H1 (cell line): Measurements from ENCODE around the gene BBX. TPM values are rescaled to one million over a fixed set of nuclear protein-coding genes. Genes with fewer than 3 reads are reported as not detected.

Source experiments
- CTCF ChIA-PET: fragments of 300-600 bp; sonication (Branson Sonifier 250); formaldehyde crosslinking; loops from one replicate; lab custom pipeline; 2021; ENCODE audit not compliant: partially characterized antibody; lab: Charles Lee
- POLR2A ChIA-PET: fragments of 300-600 bp; sonication (Branson Sonifier 250); formaldehyde crosslinking; loops from one replicate; lab custom pipeline; 2021; ENCODE audit warnings: inconsistent platforms; ENCODE audit not compliant: partially characterized antibody; lab: Charles Lee
- DNase-seq, 2 experiments: peaks; one replicate each; pipeline versions ENCODE4 v3.0.0 to v3.0.0-alpha.2; 2010 to 2022; ENCODE audit warnings: low spot score in 2 of 2, low read depth in 1 of 2, mixed read lengths in 1 of 2
- FAIRE-seq: peaks from 2 replicates; lab custom pipeline; 2011; peaks lifted over from hg19 to GRCh38; lab: Jason Lieb, UNC
- H2AFZ ChIP-seq: 2 replicates; pipeline ENCODE4 v1.8.1; 2012; ENCODE audit warnings: low read length, inconsistent platforms
- H2AK5ac ChIP-seq: 2 replicates; pipeline ENCODE4 v1.6.1; 2013; ENCODE audit warnings: low read depth, low read length
- H2BK120ac ChIP-seq: replicated peaks from 2 replicates; pipeline ENCODE3; 2013; ENCODE audit warnings: low read depth, low read length, inconsistent platforms
- H2BK12ac ChIP-seq: 2 replicates; pipeline ENCODE4 v1.6.1; 2013; ENCODE audit warnings: low read depth, low read length
- H2BK15ac ChIP-seq: 2 replicates; pipeline ENCODE4 v1.6.1; 2013; ENCODE audit warnings: low read length
- H2BK20ac ChIP-seq: 2 replicates; pipeline ENCODE4 v1.6.1; 2013; ENCODE audit warnings: low read length
- H2BK5ac ChIP-seq: 2 replicates; pipeline ENCODE4 v1.6.1; 2013; ENCODE audit warnings: low read depth, low read length
- H3K14ac ChIP-seq: 2 replicates; pipeline ENCODE4 v1.6.1; 2013; ENCODE audit warnings: inconsistent platforms; ENCODE audit not compliant: insufficient read length
- H3K18ac ChIP-seq: 2 replicates; pipeline ENCODE4 v1.6.1; 2013; ENCODE audit warnings: low read length; ENCODE audit errors: extremely low read depth
- H3K23ac ChIP-seq: 2 replicates; pipeline ENCODE4 v1.6.1; 2013; ENCODE audit warnings: inconsistent platforms; ENCODE audit not compliant: insufficient read length
- H3K23me2 ChIP-seq: 2 replicates; pipeline ENCODE4 v1.6.1; 2013; ENCODE audit warnings: low read depth, low read length
- H3K27ac ChIP-seq: 2 replicates; pipeline ENCODE4 v1.6.1; 2011; ENCODE audit warnings: low read depth, low read length, inconsistent platforms
- H3K27me3 ChIP-seq, 4 experiments: replicated peaks in 1 of 4; 1 replicate in 1 of 4; 2 replicates in 3 of 4; pipeline versions ENCODE4 v1.6.1 to v1.8.1; 2011 to 2013; ENCODE audit warnings: low read length in 3 of 4, mild to moderate bottlenecking in 3 of 4, inconsistent platforms in 2 of 4, mixed read lengths in 2 of 4, moderate library complexity in 1 of 4; ENCODE audit not compliant: control insufficient read depth in 3 of 4, insufficient read depth in 3 of 4; ENCODE audit errors: extremely low read depth in 1 of 4
- H3K36me3 ChIP-seq, 4 experiments: 2 replicates each; pipeline versions ENCODE4 v1.6.1 to v1.8.1; 2011 to 2013; ENCODE audit warnings: mild to moderate bottlenecking in 4 of 4, low read length in 3 of 4, moderate library complexity in 2 of 4, control low read depth in 1 of 4, inconsistent platforms in 1 of 4; ENCODE audit not compliant: insufficient read depth in 4 of 4, control insufficient read depth in 2 of 4
- H3K4ac ChIP-seq: replicated peaks from 2 replicates; pipeline ENCODE3; 2013; ENCODE audit warnings: low read length, low read depth, mixed read lengths, inconsistent platforms; ENCODE audit not compliant: insufficient read length
- H3K4me1 ChIP-seq, 4 experiments: replicated peaks in 1 of 4; 1 replicate in 1 of 4; 2 replicates in 3 of 4; pipeline versions ENCODE4 v1.6.1 to v1.8.1; 2011 to 2013; ENCODE audit warnings: low read length in 3 of 4, inconsistent platforms in 2 of 4, mixed read lengths in 1 of 4; ENCODE audit not compliant: insufficient read depth in 4 of 4, control insufficient read depth in 3 of 4
- H3K4me2 ChIP-seq, 2 experiments: 2 replicates each; pipeline versions ENCODE4 v1.6.1 to v1.8.1; 2011 to 2013; ENCODE audit warnings: low read depth in 2 of 2, low read length in 2 of 2, control low read depth in 1 of 2, inconsistent platforms in 1 of 2, mild to moderate bottlenecking in 1 of 2; ENCODE audit not compliant: insufficient read depth in 1 of 2
- H3K4me3 ChIP-seq, 4 experiments: fragments of 200-600, 300-600 bp in 1 of 4; sonication (generic), shearing (Covaris generic), sonication (Bioruptor Twin) in 1 of 4; 2 replicates each; pipeline versions ENCODE4 v1.5.1 to v1.8.1; 2011 to 2016; ENCODE audit warnings: low read length in 4 of 4, low read depth in 3 of 4, control low read depth in 2 of 4, inconsistent platforms in 2 of 4, mild to moderate bottlenecking in 2 of 4, mixed read lengths in 1 of 4, moderate library complexity in 1 of 4; ENCODE audit not compliant: insufficient read depth in 2 of 4; ENCODE audit errors: extremely low read depth in 1 of 4
- H3K56ac ChIP-seq: replicated peaks from 2 replicates; pipeline ENCODE3; 2013; ENCODE audit warnings: low read depth, mild to moderate bottlenecking, mixed read lengths, low read length, inconsistent platforms; ENCODE audit not compliant: insufficient read length
- H3K79me1 ChIP-seq: 2 replicates; pipeline ENCODE4 v1.6.1; 2013; ENCODE audit warnings: low read depth, low read length, control low read depth
- H3K79me2 ChIP-seq, 2 experiments: 2 replicates each; pipeline versions ENCODE4 v1.6.1 to v1.8.1; 2012 to 2013; ENCODE audit warnings: low read length in 2 of 2, mild to moderate bottlenecking in 2 of 2, inconsistent platforms in 1 of 2; ENCODE audit not compliant: insufficient read depth in 2 of 2, control insufficient read depth in 1 of 2
- H3K9ac ChIP-seq, 4 experiments: replicated peaks in 1 of 4; 1 replicate in 1 of 4; 2 replicates in 3 of 4; pipeline versions ENCODE4 v1.6.1 to v1.8.1; 2011 to 2013; ENCODE audit warnings: low read depth in 3 of 4, low read length in 3 of 4, control low read depth in 2 of 4, mild to moderate bottlenecking in 2 of 4, moderate library complexity in 2 of 4, inconsistent platforms in 1 of 4; ENCODE audit errors: extremely low read depth in 1 of 4
- H3K9me3 ChIP-seq, 2 experiments: 2 replicates each; pipeline versions ENCODE4 v1.6.1 to v1.8.1; 2012 to 2013; ENCODE audit warnings: mild to moderate bottlenecking in 2 of 2, moderate library complexity in 2 of 2, control low read depth in 1 of 2, inconsistent platforms in 1 of 2, low read depth in 1 of 2, low read length in 1 of 2, mixed read lengths in 1 of 2; ENCODE audit not compliant: insufficient read depth in 2 of 2
- H4K20me1 ChIP-seq, 2 experiments: replicated peaks in 1 of 2; 2 replicates each; pipeline versions ENCODE3 to v1.8.1; 2011 to 2013; ENCODE audit warnings: inconsistent platforms in 2 of 2, low read length in 2 of 2, mild to moderate bottlenecking in 1 of 2; ENCODE audit not compliant: insufficient read depth in 2 of 2, control insufficient read depth in 1 of 2
- H4K5ac ChIP-seq: 2 replicates; pipeline ENCODE4 v1.6.1; 2013; ENCODE audit warnings: low read length, low read depth, mixed read lengths, inconsistent platforms; ENCODE audit not compliant: insufficient read length
- H4K8ac ChIP-seq: 2 replicates; pipeline ENCODE4 v1.8.0; 2013; ENCODE audit warnings: mild to moderate bottlenecking, moderate library complexity, low read length, inconsistent platforms; ENCODE audit not compliant: insufficient read depth; ENCODE audit errors: extremely low read depth
- H4K91ac ChIP-seq: replicated peaks from 2 replicates; pipeline ENCODE3; 2013; ENCODE audit warnings: low read length, mixed read lengths, inconsistent platforms; ENCODE audit not compliant: insufficient read length
- BCL11A ChIP-seq, 2 experiments: IDR thresholded peaks; one replicate each; pipeline ENCODE4 v1.6.1; 2011; ENCODE audit warnings: low read depth in 2 of 2, low read length in 2 of 2, mild to moderate bottlenecking in 2 of 2
- BRCA1 ChIP-seq: IDR thresholded peaks from 2 replicates; pipeline ENCODE4 v1.6.1; 2012; ENCODE audit warnings: low read depth, low read length, improper control_type of control experiment
- CHD2 ChIP-seq: IDR thresholded peaks from 2 replicates; pipeline ENCODE4 v1.6.1; 2012; ENCODE audit warnings: low read length, improper control_type of control experiment
- JUND ChIP-seq: IDR thresholded peaks from 2 replicates; pipeline ENCODE4 v1.6.1; 2011; ENCODE audit warnings: mild to moderate bottlenecking, improper control_type of control experiment, low read length
- MAFK ChIP-seq: IDR thresholded peaks from 2 replicates; pipeline ENCODE4 v1.6.1; 2012; ENCODE audit warnings: low read depth, mild to moderate bottlenecking, improper control_type of control experiment, low read length
- POU5F1 ChIP-seq: IDR thresholded peaks from 2 replicates; pipeline ENCODE4 v1.6.1; 2011; ENCODE audit warnings: low read depth, mild to moderate bottlenecking, low read length, moderate library complexity
- RBBP5 ChIP-seq: IDR thresholded peaks from 2 replicates; pipeline ENCODE4 v1.7.1; 2012; ENCODE audit warnings: low read depth, mild to moderate bottlenecking, inconsistent platforms, low read length, moderate library complexity, borderline replicate concordance
- SIN3A ChIP-seq, 2 experiments: IDR thresholded peaks in 1 of 2; conservative IDR thresholded peaks in 1 of 2; 2 replicates each; pipeline ENCODE4 v1.6.1; 2011 to 2012; ENCODE audit warnings: low read length in 2 of 2, improper control_type of control experiment in 1 of 2, low read depth in 1 of 2, mild to moderate bottlenecking in 1 of 2
- SP1 ChIP-seq: IDR thresholded peaks from 2 replicates; pipeline ENCODE4 v1.6.1; 2011; ENCODE audit warnings: low read depth, low read length
- TBP ChIP-seq: IDR thresholded peaks from 2 replicates; pipeline ENCODE4 v1.6.1; 2011; ENCODE audit warnings: low read depth, low read length, improper control_type of control experiment
- YY1 ChIP-seq: IDR thresholded peaks from 2 replicates; pipeline ENCODE4 v1.6.1; 2011; ENCODE audit warnings: low read depth, mild to moderate bottlenecking, low read length
- ZNF274 ChIP-seq: IDR thresholded peaks from 2 replicates; pipeline ENCODE4 v1.7.0; 2012; ENCODE audit warnings: low read length, borderline replicate concordance; ENCODE audit errors: extremely low read depth
- WGBS, 2 experiments: shearing (Covaris generic) in 1 of 2; methylation state at CpG; one replicate each; pipeline versions ENCODE4 v1.1.6 to v1.1.7; 2013 to 2015; ENCODE audit warnings: low lambda C conversion rate in 2 of 2, mixed read lengths in 2 of 2, inconsistent platforms in 1 of 2, low coverage in 1 of 2, missing lambda C conversion rate in 1 of 2; ENCODE audit not compliant: insufficient replicate concordance in 2 of 2, insufficient coverage in 1 of 2, insufficient read length in 1 of 2; ENCODE audit errors: extremely low coverage in 1 of 2, missing lambda C conversion rate in 1 of 2; 5-methylcytosine and 5-hydroxymethylcytosine counted together
- polyA plus RNA-seq, 7 experiments: library from polyadenylated mRNA; depleted of rRNA in 3 of 7; stranded (reverse) in 5 of 7; unstranded in 2 of 7; fragments of >200 nt in 5 of 7; fragments of 200-250 nt in 2 of 7; gene quantifications; 1 replicate in 5 of 7; 2 replicates in 1 of 7; 4 replicates in 1 of 7; pipeline versions ENCODE4 v1.2.1 to v1.2.3, GENCODE V29; 2011 to 2013; ENCODE audit warnings: missing spikeins in 2 of 7, mixed read lengths in 2 of 7
- total RNA-seq: library from RNA; stranded (reverse); fragmentation: NEBNext Ultra II Directional; extraction: Animal tissue kit (Norgen Biotek cat#: 25700); gene quantifications from 2 replicates; pipeline ENCODE4 v1.2.1, GENCODE V29; 2021
- TF ChIP-seq, protein P1 (sequence below): IDR thresholded peaks from 2 replicates; pipeline ENCODE4 v1.6.1; 2012; ENCODE audit warnings: low read length, inconsistent platforms

BBX gene
- total and polyA plus RNA-seq, 2 of the 8 experiments (the other 6 are each of a cell fraction or from before 2014, with no cell fraction given) = 11.0 to 42.5 TPM

DNA sequence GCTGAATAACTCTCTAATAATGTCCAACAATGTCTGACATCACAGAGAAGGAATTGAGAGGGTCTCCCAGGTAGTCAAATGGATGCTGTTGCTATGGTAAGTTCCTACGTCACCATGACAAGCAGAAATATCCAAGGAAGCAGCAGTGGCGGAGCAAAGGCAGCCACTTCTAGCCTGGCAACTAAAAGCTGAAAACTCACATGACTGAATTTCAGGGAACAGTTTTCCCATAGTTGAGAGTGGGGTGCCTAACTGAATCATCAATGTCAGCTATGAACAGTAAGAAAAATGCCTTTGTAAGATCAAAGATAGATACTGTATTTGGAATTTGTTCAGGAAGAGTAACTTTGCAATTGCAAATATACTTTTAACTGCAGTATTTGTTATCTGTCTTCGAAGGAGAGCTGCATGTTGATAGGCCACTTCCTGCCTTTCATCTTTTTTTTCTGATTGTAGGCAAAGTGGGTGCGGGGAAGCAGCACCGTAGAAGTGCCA is 161.7 kb downstream of the BBX start:
- H3K79me1 ChIP-seq = no peaks in the 10 kb centered on the region; the same call in 1 of the 2 replicates
- H3K14ac ChIP-seq = no peak overlapping the region
- no peak overlapping the region for H2BK20ac ChIP-seq
- H3K23ac ChIP-seq = no peak overlapping the region
- no peak overlapping the region for H4K5ac ChIP-seq
- no peak overlapping the region for H2AK5ac ChIP-seq
- H3K9me3 ChIP-seq = no peaks in the 10 kb centered on the region
- H3K9ac ChIP-seq = no peak overlapping the region
- CTCF ChIA-PET = interaction anchor here (0.6 to 3.7 kb wide), 8 partner anchors 9 to 460 kb away, joined by 3 to 18 read pairs (median 4); no protein-coding TSS in a partner anchor
- H2BK5ac ChIP-seq = no peak overlapping the region
- H3K18ac ChIP-seq = no peak overlapping the region
- H3K4me1 ChIP-seq = 0 out of 7 replicates have a peak, but pooled peaks cover 0 to 2% (median 0%) of the 10 kb centered on the region in 4 experiments
- H4K20me1 ChIP-seq = peaks cover 0 to 2% of the 10 kb centered on the region in 2 experiments
- H3K27ac ChIP-seq = no peak overlapping the region
- H3K36me3 ChIP-seq = no peaks in the 10 kb centered on the region
- H3K27me3 ChIP-seq = no peaks in the 10 kb centered on the region
- no peak overlapping the region for H3K56ac ChIP-seq
- H3K79me2 ChIP-seq = 0 out of 4 replicates have a peak, but pooled peaks cover 0 to 2% of the 10 kb centered on the region in 2 experiments
- H3K23me2 ChIP-seq = no peaks in the 10 kb centered on the region
- H2AFZ ChIP-seq = no peak overlapping the region
- no peak overlapping the region for H2BK15ac ChIP-seq
- H3K4me2 ChIP-seq = no peak overlapping the region
- no peak for DNase-seq
- H3K4me3 ChIP-seq = no peak overlapping the region
- FAIRE-seq = no peak
- H3K4ac ChIP-seq = no peak overlapping the region
- no peak overlapping the region for H2BK12ac ChIP-seq
- WGBS, 2 experiments = 69% methylated on average over 5 of the region's 5 CpGs; no CpG with 5 or more reads in 1 of the 2 experiments
- no peak overlapping the region for H4K8ac ChIP-seq
- H2BK120ac ChIP-seq = no peak overlapping the region
- no peak overlapping the region for H4K91ac ChIP-seq
- POLR2A ChIA-PET = no interaction called here
- TF ChIP-seq, protein P1, sequence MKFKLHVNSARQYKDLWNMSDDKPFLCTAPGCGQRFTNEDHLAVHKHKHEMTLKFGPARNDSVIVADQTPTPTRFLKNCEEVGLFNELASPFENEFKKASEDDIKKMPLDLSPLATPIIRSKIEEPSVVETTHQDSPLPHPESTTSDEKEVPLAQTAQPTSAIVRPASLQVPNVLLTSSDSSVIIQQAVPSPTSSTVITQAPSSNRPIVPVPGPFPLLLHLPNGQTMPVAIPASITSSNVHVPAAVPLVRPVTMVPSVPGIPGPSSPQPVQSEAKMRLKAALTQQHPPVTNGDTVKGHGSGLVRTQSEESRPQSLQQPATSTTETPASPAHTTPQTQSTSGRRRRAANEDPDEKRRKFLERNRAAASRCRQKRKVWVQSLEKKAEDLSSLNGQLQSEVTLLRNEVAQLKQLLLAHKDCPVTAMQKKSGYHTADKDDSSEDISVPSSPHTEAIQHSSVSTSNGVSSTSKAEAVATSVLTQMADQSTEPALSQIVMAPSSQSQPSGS = no peak
- no peak for TF ChIP-seq SIN3A (conservative IDR thresholded peaks at IDR 0.05 in 1 of 2, IDR thresholded peaks at IDR 0.05 in 1 of 2; ENCODE audit: low read depth in 1 of 2, low read length in 2 of 2)
- TF ChIP-seq YY1 = no peak
- TF ChIP-seq BRCA1 = no peak
- no peak for TF ChIP-seq ZNF274
- TF ChIP-seq JUND = no peak
- TF ChIP-seq POU5F1 = no peak
- no peak; the same call in 1 of the 2 replicates for TF ChIP-seq MAFK
- TF ChIP-seq CHD2 = no peak
- no peak for TF ChIP-seq BCL11A (IDR thresholded peaks at IDR 0.05; ENCODE audit: low read depth in 2 of 2, low read length in 2 of 2)
- TF ChIP-seq RBBP5 = no peak
- no peak for TF ChIP-seq SP1
- no peak for TF ChIP-seq TBP
